Measurements from ENCODE around the gene ZBED3.
"Not testable (repeated sequence)": the region's sequence is repeated elsewhere in the genome, so short reads cannot be mapped to it uniquely, and the experiment has no call there.

Gene ZBED3, protein sequence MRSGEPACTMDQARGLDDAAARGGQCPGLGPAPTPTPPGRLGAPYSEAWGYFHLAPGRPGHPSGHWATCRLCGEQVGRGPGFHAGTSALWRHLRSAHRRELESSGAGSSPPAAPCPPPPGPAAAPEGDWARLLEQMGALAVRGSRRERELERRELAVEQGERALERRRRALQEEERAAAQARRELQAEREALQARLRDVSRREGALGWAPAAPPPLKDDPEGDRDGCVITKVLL

DNA sequence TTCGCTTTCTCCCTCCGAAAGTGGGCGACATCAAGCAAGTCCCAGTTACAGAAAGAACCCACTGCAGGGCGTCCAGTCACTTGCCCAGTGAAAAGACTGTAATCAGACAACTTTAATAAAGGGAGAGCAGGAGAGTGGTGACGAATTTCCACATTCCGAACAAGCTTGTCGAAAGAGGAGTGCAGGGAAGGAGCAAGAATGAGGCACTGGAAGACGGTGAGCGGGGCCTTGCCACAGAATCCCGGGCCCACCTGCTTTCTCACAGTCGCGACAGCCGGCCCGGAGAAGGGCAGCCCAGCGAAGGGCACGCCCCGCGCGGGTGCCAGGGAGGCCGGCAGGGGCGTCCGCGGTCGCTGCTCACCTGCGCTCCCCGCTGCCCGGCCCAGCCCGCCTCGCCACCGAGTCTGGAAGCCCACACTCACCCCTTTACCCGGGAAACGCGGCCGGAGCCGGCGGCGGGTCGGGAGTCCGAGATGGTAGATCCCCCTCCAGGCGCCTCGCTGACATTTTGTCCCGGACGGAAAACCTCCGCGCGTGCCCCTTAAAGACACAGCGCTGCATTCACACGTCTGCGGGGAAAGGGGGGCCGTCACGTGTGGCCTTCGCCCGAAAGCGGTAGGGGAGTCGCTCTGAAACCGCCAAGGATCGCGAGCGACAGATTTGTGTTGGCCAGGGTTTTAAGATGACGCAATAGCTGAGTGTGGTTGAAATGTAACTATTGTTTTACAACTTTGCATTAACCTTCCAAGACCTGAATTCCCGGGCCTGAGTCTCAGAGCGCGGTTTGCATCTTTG lies at the start of gene ZBED3:
Gene ZBED3, minus strand, starts transcription at position 597 of the 795 bp plus-strand sequence. CDS start 9,407 bp downstream, outside the sequence.
- DNase-seq (ENCODE audit: low read depth in 1 of 2, low spot score in 1 of 2), result peak in 1 of 2 donors; percentile 28

DNA sequence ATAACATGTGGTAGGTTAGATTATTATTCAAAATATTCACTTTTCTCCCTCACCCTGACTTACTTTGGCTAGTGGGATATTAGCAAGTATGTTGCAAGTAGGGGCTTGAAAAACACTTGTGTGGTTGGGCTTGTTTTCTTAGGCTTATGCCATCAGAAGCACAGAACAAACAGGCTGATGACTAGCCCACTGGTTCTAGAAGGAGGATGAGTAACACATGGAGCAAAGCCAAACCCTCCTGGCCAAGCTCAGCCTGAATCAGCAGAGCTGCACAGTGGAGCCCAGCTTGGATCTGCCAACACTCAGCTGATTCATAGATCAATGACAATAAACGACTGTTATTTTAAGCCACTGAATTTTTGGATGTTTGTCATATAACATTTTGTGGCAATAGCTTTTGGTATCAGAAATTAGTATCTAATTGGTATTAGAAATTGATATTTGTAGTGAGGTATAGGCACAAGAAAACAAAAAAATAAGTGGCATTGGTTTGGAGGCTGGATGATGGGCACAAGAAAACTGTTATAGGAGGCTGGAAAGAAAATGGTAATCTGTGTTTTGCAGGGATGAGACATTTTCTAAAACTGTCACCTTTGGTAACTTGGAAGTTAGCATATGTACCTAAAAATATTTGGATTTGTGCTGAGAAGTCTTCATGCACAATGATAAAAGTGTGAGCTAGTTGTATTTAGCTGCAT lies 46.1 kb upstream of the ZBED3 start:
- no peak for DNase-seq (ENCODE audit: low read depth in 1 of 2, low spot score in 1 of 2)

DNA sequence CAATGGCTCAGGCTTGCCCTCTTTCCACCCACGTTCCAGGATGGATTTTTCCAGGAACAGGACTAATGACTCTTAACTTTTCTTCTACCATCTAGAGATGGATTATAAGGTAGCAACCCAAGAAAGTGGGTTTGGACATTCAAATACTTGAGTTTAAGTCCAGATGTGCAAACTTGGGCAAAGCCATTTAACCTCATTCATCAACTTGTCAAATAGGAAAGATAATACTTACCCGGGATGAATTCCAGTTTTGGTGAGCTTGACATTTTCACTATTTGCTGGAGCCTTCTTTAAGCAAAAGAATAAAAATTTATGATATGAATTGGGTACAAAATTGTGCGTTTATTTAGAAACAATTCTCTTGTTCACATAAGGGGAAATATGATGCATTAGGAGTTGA lies 44.3 kb upstream of the ZBED3 start:
- DNase-seq (ENCODE audit: low read depth in 1 of 2, low spot score in 1 of 2), result no peak

- DNase-seq (ENCODE audit: low read depth in 1 of 2, low spot score in 1 of 2), result no peak
Measured at GRCh38 chr5:77129391-77129990, 42.4 kb upstream of the ZBED3 start.

DNA sequence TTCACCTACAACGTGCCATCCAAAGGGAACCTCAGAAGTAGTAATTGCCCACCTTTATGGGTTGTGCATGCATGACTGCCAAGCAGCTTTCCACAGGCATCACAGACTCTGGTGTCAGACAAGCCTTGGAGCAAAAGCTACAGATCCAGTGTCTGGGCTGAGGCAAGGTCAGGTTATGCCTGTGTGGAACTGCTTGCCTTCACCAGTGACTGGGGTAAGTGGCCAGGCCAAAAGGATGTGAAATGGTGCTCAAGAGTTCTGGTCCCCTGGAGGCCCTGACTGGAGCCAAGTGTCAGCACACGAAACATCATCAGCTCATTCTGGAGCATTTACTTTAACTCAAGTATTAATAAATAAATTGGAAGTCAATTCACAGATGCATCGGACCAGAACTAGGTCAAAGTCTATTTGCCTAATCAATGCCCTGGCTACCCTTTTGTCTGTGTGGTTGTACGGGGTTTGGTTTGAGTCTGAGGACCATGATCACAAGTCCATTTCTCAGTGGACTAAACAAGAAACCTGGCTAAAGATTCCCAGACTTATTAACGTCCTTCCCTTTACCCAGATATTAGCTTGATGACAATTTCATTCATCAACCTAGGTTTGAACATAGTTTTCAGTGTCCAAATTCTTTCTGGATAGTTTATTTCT lies 41.5 kb upstream of the ZBED3 start:
- DNase-seq (ENCODE audit: low read depth in 1 of 2, low spot score in 1 of 2), result no peak

DNA sequence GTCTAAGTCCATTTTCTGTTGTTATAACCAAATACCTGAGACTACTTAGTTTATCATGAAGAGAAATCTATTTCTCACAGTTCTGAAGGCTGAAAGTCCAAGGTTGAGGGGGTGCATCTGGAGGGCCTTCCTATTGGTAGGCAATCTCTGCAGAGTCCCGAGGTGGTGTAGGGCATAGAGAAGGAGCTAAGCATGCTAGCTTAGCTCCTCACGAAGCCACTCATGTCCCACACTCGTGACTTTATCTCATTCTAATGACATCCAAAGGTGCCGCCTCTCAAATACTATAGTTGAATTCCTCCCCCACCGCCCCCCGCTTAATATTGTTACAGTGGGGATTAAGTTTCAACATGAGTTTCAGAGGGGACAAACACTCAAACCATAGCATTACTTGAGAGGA lies 36.0 kb upstream of the ZBED3 start:
- DNase-seq (ENCODE audit: low read depth in 1 of 2, low spot score in 1 of 2), result no peak

GRCh38 chr5:77120706-77121105 lies 33.6 kb upstream of the ZBED3 start:
- DNase-seq (ENCODE audit: low read depth in 1 of 2, low spot score in 1 of 2), result no peak

GRCh38 chr5:77120086-77120485 lies 33.0 kb upstream of the ZBED3 start:
- DNase-seq (ENCODE audit: low read depth in 1 of 2, low spot score in 1 of 2), result no peak

GRCh38 chr5:77117161-77117560 lies 30.1 kb upstream of the ZBED3 start:
- DNase-seq (ENCODE audit: low read depth in 1 of 2, low spot score in 1 of 2), result no peak

DNA sequence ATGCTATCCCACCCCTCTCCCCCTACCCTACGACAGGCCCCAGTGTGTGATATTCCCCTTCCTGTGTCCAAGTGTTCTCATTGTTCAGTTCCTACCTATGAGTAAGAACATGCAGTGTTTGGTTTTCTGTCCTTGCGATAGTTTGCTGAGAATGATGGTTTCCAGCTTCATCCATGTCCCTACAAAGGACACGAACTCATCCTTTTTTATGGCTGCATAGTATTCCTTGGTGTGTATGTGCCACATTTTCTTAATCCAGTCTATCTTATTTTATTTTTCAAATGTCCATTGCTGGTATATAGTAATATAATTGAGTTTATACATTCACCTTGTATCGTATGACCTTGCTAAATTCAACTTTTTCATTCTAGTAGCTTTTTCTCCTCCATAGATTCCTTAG lies 19.9 kb upstream of the ZBED3 start:
- not testable (repeated sequence) for DNase-seq (ENCODE audit: low read depth in 1 of 2, low spot score in 1 of 2)

GRCh38 chr5:77104813-77105212 lies 17.7 kb upstream of the ZBED3 start:
- no peak for DNase-seq (ENCODE audit: low read depth in 1 of 2, low spot score in 1 of 2)

GRCh38 chr5:77103457-77103856 lies 16.4 kb upstream of the ZBED3 start:
- DNase-seq (ENCODE audit: low read depth in 1 of 2, low spot score in 1 of 2), result no peak

DNA sequence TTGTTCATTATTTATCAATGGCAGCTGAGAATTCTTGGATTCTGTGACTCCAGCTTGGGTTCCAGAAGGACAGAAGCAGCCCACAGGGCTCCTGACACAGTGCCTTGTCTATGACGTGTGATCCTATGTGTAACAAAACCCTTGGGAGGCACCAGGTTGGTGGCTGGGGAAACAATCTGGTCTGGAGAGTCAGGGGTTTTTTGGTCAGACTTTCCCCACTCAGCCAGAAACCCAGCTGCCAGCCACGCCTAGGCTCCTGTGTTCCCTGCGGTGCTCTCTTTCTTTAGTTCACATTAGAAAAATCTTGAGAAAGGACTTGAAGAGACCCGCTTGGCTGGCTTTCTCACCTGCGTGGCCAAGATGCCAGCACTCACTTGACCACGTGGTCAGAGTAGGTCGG lies 15.5 kb upstream of the ZBED3 start:
- DNase-seq (ENCODE audit: low read depth in 1 of 2, low spot score in 1 of 2), result no peak

DNA sequence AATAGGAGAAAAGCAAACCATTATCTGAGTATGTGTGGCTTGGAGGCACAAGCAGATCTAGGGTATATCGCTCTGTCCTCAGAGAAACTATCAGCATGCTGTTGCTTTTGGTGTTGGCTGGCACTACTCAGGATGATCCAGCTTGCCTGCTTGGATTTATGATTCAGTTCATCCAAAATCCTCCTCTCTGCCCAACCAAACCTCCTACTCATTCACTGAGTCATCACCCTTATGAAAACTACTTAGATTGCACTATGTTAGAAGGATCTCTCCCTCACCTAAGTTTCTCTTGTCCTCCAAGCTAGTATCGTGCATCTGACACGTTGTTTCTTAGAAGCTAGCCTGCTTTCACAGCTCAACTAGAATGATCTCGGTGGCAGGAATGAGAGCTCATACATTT lies 14.2 kb upstream of the ZBED3 start:
- DNase-seq (ENCODE audit: low read depth in 1 of 2, low spot score in 1 of 2), result no peak

DNA sequence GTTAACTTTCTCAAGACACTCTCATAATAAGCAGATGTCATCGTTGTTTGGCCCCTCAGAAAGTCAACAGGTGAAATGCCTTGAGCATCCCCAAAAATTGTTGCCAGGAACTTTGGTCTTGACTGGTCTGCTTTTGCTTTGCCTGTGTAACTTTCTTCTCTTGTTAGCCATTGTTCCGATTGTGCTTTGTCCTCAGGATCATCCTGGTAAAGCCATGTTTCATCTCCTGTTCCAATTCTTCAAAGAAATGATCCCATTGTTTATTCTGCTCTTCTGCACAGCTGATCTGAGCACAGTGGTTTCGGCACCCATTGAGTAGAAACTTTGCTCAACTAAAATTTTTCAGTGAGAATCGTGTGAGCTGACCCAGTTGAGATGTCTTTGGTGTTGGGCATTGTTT lies 8.1 kb upstream of the ZBED3 start:
- no peak for DNase-seq (ENCODE audit: low read depth in 1 of 2, low spot score in 1 of 2)

DNA sequence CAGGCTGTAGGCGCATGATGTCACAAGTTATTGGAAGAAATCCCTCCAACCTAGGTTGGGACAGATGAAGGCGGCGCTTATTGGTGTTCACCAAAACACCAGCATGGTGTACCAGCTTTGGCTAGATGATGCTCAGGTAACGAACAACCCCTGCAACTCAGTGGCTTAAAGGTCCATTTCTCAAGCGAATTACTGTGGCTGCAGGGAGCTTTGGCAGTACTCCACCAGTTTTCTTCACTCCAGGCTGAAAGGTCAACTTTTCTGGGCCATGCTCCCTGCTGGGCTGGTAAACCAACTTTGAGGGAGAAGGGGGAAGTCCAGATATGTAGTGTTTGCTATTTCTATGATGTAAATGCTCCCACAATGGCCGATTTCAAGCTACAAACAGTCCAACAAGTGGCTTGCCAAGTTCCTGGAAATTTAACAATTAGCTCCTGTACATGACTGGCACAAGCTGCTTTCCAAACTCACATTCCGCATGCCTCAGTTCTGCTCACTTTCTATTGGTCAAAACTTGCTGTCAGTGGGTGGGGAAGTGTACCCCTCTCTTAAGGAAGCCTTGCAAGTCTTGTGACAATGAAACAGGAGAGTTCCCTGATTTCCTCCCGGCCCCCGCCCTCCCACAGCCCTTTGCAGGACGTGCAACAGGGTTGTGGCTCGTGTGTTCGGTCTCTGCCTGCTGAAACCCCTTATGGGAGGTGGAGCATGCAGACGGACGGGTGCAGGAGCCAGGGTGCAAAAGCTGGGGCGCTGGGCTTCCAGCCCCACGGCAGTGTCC lies 588 bp upstream of the ZBED3 start:
- DNase-seq (ENCODE audit: low read depth in 1 of 2, low spot score in 1 of 2), result no peak

GRCh38 chr5:77086368-77086688 lies 757 bp downstream of the ZBED3 start:
- no peak for DNase-seq (ENCODE audit: low read depth in 1 of 2, low spot score in 1 of 2)

DNA sequence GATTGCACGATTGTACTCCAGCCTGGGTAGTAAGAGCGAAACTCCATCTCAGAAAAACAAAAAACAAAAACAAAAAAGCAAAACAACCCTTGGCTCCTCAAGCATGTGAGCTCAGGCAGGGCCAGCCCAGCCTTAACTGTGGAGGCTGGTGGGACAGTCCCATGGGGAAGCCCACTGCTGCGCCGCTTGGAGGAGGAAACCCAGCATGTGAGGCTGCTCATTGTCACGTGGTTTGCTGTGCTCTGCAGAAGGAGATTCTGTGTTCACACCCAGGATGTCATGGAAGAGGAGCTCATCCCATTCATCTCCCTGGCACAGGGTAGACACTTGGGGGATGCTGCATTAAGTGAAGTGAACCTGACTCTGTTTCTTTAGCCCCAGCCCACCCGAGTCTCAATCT lies 4.0 kb downstream of the ZBED3 start:
- no peak for DNase-seq (ENCODE audit: low read depth in 1 of 2, low spot score in 1 of 2)

- DNase-seq (ENCODE audit: low read depth in 1 of 2, low spot score in 1 of 2), result no peak
Measured at GRCh38 chr5:77082280-77082679, 4.8 kb downstream of the ZBED3 start.

- DNase-seq (ENCODE audit: low read depth in 1 of 2, low spot score in 1 of 2), result no peak
Measured at GRCh38 chr5:77080905-77081304, 6.2 kb downstream of the ZBED3 start.

GRCh38 chr5:77080479-77080878 lies 6.6 kb downstream of the ZBED3 start:
- not testable (repeated sequence) for DNase-seq (ENCODE audit: low read depth in 1 of 2, low spot score in 1 of 2)
